ENCODE data around the gene GIMAP1.
A peak's percentile ranks its signal among the peaks of the same experiment; 100 is the strongest.
"Not testable (repeated sequence)": the region's sequence is repeated elsewhere in the genome, so short reads cannot be mapped to it uniquely, and the experiment has no call there.

GIMAP1 gene

DNA sequence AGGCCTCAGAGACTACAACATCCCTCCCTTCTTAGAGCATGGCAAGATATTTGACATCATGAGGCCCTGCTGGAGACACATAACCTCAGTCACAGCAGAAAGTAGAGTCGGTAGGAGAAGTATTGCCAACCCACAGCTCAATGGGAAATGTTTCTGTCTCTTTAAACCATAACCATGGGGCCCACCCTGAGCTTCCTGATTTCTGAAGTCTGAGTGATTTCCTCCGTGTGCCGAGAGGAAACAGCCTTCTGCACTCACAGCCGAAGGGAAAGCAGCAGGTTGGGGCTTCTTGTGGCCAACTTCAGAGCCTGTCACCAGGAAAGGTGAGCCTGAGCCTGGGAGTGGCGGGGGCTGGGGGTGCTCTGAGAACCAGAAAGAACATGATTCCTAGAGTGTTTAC, at the start of gene GIMAP1:
Gene GIMAP1 (plus strand): TSS at position 246 of the 400 bp plus-strand sequence. CDS start 2,435 bp downstream, outside the sequence.
- DNase-seq (ENCODE audit: low read depth in 2 of 2) = no peak

DNA sequence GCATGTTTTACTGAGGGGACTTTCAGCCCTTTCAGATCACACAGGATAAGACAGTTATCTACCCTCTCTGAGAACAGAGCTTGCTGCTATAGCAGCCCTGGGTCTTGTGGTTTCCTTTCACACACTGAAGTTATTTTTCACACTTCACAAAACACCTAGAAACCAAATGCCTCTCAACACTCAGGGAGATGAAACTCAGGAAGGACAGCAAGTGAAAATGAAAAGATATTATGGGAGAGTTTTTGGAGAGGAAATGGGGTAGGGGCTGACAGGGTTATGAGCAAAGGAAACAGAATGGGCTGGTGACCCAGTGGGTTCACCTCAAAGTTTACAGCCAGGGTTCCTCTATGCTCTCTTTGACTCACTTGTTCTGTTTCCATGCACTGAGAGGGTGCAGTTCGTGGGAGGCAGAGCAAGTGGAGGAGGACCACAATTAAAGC, 47.9 kb upstream of the GIMAP1 start:
- DNase-seq (ENCODE audit: low read depth in 2 of 2) = peak in 1 of 2 donors; percentile 45

DNA sequence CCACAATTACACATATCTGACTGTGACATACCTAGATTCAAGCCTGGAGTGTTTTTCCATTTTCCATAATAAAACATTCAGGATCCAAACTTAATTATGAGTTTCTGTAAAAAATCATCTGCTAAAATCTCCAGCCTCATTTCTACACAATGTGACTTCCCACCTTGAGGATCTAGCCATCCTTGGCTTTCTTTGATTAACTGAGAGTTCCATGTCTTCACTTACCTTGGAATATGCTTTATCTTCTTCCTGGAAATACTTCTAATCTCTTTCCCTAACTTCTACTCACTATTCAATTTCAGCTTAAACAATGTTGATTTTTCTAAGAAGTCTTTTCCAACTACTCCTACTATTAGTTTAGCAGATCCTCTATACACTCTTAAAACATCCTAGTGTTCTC, 47.4 kb upstream of the GIMAP1 start:
- no peak for DNase-seq (ENCODE audit: low read depth in 2 of 2)

DNA sequence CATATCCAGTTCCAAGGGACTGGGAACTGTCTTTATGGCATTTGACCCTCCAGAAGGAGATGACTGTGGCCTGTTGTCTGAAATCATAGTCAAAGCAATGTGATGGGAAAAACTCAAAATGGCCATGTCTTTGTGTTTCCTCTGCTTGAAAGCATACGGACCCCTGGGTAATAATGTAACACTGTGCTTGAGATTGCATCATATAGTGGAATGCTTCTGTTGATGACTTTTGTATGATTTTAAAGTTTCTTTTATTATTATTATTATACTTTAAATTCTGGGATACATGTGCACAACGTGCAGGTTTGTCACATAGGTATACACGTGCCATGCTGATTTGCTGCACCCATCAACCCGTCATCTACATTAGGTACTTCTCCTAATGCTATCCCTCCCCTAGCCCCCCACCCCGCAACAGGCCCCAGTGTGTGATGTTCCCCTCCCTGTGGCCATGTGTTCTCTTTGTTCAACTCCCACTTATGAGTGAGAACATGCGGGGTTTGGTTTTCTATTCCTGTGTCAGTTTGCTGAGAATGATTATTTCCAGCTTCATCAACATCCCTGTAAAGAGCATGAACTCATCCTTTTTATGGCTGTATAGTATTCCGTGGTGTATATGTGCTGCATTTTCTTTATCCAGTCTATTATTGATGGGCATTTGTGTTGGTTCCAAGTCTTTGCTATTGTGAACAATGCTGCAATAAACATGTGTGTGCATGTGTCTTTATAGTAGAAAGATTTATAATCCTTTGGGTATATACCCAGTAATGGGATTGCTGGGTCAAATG, 44.4 kb upstream of the GIMAP1 start:
- not testable (repeated sequence) for DNase-seq (ENCODE audit: low read depth in 2 of 2)

DNA sequence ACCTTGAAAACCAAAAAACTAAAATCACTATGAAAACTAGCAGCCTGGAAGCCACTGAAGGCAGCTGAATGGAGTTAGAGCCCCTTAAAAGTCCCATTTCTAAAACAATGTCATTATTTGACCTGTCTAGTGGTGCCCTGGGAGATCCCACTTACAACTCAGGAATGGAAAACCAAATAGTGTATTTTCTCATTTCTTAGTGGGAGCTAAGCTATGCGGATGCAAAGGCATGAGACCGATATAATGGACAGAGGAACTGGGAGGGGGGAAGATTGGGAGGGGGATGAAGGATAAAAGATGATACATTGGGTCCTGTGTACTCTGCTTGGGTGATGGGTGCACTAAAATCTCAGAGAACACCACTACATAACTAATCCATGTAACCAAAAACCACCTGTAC, 40.7 kb upstream of the GIMAP1 start:
- no peak for DNase-seq (ENCODE audit: low read depth in 2 of 2)

DNA sequence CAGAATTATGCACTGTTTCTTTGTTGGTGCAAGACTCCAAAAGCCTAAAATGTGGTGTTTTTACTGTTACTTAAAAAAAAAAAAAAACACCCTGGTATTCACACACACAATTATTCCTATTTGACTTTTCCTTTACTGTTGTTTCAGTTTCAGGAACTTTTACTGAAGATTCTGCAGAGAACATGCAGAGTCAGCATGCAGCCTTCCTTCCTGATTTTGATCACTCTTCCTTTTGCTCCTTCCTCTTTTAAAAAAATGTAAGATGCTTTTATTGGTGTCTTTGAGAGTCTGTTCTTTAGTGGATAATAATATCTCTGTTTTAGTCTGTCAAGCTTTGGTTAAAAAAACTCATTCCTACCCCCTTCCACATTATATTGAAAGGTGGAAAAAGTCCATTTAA, 40.1 kb upstream of the GIMAP1 start:
- DNase-seq (ENCODE audit: low read depth in 2 of 2) = not testable (repeated sequence)

DNA sequence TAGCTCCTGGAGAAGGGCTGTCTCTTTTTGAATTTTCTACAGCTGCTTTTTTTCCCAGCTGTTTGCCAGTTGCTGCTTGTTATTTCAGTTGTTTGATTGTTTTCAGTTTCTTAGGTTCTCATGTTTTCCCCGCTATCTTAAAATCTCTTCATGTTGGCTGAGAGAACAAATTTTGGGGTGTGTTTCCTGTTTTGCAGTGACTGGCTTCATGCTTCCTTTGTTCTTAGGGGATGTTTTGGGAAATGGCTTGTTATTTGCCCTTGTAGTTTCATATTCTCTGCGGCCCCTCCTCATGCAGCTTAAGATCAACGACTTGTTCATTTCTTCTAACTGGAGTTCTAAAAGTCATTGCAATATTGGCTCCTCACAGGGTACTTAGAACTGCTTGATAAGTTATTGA, 39.6 kb upstream of the GIMAP1 start:
- DNase-seq (ENCODE audit: low read depth in 2 of 2) = not testable (repeated sequence)

DNA sequence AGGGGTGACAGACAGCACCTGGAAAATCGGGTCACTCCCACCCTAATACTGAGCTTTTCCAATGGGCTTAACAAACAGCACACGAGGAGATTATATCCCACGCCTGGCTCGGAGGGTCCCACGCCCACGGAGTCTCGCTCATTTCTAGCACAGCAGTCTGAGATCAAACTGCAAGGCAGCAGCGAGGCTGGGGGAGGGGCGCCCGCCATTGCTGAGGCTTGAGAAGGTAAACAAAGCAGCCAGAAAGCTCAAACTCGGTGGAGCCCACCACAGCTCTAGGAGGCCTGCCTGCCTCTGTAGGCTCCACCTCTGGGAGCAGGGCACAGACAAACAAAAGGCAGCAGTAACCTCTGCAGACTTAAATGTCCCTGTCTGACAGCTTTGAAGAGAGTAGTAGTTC, 37.8 kb upstream of the GIMAP1 start:
- not testable (repeated sequence) for DNase-seq (ENCODE audit: low read depth in 2 of 2)

DNA sequence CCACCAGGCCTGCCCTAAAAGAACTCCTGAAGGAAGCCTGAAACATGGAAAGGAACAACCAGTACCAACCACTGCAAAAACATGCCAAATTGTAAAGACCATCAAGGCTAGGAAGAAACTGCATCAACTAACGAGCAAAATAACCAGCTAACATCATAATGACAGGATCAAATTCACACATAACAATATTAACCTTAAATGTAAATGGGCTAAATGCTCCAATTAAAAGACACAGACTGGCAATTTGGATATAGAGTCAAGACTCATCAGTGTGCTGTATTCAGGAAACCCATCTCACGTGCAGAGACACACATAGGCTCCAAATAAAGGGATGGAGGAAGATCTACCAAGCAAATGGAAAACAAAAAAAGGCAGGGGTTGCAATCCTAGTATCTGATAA, 36.0 kb upstream of the GIMAP1 start:
- not testable (repeated sequence) for DNase-seq (ENCODE audit: low read depth in 2 of 2)

DNA sequence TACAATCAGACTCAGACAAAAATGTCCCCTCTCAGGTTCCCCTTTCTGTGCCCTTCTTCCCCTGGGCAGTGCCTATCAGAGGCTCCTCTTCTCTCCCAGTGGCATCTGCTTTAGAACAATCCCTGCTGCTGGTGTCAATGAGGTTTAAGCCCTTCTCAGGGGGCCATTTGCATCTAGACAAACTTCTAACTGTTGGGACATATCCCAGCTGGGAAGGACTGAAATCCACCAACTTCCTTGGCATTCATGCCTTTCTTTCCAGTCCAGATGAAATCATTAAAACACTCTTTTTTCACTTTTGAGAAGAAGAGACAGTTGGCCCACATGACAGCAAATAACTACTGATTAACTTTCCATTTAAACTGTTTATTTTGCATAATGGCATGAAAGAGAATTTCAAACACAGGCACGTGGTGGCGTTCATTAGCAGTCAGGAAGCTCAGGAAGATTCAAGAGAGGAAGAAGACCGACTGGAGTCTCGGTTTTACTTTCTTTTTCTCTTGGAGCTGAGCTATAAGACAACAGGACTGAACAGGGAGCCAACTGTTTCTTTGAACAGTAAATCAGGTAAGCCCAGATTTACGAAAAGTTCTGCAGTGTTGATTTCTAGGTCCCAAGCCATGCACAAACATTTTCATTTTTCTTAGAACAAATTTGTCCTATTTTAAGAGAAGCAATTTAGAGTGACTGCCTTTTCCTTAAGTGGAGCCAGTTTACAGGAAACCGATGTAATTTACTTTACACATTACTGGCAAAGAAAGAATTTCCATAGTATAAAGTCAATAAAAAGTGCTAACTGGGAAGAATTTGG, 31.0 kb upstream of the GIMAP1 start, which contains the start of gene GIMAP2:
Gene GIMAP2 (plus strand): TSS at position 488 of the 811 bp plus-strand sequence. CDS start 1,354 bp downstream, outside the sequence.
- no peak for DNase-seq (ENCODE audit: low read depth in 2 of 2)

DNA sequence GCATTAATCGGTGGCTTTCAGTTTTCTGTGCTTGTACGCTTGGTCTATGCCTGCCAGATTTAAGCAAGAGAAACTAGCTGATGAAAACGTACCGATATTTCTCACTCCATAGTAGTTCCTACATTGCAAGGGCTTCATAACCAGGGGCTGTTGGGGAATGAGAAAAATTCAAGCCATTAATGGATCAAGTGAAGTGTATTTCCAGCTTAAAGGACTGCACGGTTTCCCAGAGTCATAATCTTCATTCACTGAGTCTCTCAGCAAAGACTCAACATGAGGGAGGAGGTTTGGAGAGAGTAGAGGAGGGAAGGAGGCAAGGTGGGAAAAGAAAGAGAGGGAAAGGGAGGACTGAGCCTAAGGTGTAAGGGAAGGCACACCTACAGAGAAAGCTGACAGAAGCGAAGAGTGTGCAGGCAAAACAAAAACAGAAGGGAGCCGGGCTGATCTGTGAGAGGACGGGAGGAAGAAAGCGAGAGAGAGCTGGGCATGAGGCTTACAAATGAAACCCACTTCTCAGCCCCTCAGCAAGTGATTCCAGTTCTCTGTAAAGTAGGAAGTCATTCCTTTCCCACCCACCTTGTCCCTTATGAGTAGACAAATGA, 30.3 kb upstream of the GIMAP1 start:
- DNase-seq (ENCODE audit: low read depth in 2 of 2) = no peak

DNA sequence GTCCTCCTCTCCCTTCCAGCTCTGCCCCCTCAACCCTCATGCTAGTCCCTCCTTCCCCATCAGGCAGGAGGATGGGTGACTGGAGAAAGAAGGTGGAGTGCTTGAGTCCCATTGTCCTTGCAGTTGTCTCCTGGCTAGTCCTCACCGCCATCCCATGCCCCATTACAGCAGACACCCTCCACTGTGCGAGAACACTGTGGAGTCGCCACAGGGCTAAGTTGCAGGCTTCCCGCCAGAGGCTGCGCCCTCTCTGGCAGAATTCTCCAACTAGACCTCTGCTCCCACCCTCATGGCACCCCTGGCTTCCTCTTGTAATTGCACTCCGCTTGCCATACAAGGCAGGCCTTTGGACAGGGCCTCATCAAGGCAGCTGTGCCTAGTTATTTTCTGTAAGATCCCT, 27.8 kb upstream of the GIMAP1 start:
- no peak for DNase-seq (ENCODE audit: low read depth in 2 of 2)

DNA sequence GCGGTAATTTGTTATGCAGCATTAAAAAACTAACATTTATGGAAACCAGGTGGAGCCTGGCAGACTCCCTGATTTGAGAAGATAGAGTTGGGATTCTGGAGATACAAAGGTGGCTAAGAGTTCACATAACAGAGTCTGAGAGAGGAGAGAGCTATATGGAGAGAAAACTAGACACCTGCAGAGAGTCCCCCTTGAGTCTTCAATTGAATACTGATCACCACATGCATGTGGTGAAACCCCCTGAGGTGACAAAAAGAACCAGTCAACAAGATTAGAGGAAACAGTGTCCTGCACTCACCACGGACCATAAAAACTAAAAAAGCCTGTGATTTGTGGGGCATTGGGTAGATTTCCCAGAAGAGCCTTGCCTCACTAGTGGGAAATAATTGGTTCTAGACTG, 20.8 kb upstream of the GIMAP1 start:
- DNase-seq (ENCODE audit: low read depth in 2 of 2) = no peak

DNA sequence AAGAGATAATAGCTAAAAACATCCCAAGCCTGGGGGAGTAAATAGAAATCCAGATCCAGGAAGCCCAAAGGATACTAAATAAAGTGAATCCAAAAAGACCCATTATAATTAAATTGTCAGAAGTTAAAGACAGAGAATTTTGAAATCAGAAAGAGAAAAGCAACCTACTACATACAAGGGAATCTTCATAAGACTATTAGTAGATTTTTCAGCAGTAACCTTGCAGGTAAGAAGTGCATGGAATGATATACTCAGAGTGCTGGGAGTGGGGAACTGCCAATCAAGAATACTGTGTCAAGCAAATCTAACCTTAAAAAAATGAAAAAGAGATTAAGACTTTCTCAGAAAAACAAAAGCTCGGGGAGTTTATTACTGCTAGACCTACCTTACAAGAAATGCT, 13.2 kb upstream of the GIMAP1 start:
- no peak for DNase-seq (ENCODE audit: low read depth in 2 of 2)

DNA sequence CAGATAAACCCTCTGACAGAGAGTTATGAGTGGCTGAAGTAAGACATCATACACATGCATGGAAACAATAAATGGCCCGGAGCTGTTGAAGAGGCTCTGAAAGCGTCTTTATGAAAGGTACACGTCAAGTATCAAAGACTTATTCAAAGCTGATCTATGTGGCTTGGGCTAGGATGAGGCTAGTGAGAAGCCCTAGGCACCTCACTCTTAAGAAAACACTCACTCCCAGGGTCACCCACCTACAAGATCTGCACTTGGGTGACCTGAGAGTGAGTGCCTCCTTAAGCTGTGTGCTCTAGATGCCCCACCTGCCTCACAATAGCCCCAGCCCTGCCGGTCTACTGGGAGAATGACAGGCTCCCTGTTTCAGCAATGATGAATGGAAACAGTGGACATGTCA, 1.1 kb upstream of the GIMAP1 start:
- no peak for DNase-seq (ENCODE audit: low read depth in 2 of 2)

DNA sequence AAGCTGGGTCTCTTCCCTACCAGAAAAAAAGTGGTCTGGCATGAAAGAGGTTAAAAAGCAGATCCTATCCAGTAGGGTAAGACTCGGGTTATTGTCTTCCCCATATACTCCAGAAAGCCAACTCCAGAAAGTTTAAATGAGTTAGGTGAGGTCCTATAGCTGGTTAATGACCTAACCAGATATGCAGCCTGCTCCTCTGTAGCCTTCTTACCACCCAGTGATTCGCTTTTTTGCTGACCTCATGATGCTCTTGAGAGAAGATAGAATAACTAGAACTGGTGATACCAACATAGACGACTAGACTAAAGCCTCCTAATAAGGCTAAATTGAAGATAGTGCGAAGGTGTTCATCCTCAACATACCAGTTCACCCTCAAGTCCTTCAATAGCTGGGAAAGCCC, 675 bp upstream of the GIMAP1 start:
- DNase-seq (ENCODE audit: low read depth in 2 of 2) = no peak

DNA sequence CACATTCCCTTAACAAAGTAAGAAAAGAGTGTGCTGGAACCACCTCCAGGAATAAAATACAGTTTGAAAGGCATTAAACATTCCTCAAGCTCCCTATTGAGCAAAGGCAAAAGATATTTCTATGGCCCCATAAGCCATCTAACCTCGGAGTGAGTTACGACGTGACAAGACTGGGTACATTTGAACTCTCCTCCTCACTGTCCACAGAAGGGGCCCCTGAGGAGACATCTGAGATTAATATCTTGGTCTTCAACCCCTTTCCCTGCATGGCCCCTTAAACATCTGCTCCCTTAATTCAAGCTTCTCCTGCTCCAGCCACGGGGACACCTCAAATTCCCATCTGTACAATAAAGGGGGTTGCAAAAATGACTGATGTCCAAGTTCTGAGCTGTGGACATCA, 526 bp downstream of the GIMAP1 start:
- DNase-seq (ENCODE audit: low read depth in 2 of 2) = no peak

DNA sequence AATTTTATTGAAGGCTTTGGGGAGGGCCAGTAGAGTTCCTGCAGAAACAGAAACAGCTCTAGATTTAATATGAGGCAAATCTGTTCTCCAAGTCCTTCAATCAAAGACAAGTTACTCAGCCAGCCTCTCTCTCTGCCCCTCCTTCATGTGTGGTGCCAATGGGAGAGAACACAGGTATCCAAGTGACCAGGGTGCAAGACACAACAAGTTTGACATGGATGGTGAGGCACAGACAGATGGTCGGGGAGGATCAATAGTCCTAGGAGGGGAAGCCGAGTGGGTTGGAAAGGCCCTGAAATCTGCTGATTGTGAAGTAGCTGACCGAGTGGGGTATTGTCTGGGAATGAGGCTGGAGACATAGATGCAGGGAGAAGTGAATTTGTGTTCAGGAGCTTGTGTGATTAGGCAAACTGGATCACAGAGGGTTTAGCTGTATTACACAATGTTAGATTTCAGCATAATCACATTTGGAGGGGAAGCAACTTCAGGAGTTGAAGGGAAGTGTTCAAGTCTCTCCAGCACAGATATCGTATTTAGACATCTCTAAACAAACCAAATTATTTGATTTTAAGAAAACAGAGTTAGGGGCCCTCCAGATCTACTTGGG, 1.5 kb downstream of the GIMAP1 start:
- no peak for DNase-seq (ENCODE audit: low read depth in 2 of 2)

DNA sequence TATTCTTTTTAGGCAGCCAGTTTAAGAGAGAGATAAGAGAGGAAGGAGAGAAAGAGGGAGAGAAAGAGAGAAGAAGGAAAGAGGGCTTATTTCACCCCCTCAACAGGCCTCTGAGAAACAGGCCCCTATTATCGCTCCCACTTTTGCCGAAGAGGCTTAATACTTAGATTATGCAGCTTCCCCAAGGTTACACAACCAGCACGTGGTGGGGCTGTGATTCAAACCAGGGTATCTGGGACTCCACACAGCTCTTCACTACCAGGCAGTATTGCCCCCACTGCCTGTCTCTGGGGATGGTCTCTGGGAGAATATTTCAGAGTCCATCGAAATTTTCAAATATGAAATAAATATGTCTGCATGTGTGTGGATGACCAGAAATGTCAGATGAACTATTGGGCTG, 3.0 kb downstream of the GIMAP1 start:
- no peak for DNase-seq (ENCODE audit: low read depth in 2 of 2)

DNA sequence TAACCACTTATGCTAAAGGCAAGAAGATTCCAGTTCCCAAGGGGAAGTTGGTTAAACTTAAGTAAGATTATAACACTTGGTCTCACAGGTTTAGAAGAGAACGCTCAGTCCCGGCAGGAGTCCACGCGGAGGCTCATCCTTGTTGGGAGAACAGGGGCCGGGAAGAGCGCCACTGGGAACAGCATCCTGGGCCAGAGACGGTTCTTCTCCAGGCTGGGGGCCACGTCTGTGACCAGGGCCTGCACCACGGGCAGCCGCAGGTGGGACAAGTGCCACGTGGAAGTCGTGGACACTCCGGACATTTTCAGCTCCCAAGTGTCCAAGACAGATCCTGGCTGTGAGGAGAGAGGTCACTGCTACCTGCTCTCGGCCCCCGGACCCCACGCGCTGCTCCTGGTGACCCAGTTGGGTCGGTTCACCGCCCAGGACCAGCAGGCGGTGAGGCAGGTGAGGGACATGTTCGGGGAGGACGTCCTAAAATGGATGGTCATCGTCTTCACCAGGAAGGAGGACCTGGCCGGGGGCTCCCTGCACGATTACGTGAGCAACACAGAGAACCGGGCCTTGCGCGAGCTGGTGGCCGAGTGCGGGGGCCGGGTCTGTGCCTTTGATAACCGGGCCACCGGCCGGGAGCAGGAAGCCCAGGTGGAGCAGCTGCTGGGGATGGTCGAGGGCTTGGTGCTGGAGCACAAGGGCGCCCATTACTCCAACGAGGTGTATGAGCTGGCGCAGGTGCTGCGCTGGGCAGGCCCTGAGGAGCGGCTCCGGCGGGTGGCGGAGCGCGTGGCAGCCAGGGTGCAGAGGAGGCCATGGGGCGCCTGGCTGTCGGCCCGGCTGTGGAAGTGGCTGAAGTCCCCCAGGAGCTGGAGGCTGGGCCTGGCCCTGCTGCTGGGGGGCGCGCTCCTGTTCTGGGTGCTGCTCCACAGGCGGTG, 3.8 kb downstream of the GIMAP1 start:
- no peak for DNase-seq (ENCODE audit: low read depth in 2 of 2)

DNA sequence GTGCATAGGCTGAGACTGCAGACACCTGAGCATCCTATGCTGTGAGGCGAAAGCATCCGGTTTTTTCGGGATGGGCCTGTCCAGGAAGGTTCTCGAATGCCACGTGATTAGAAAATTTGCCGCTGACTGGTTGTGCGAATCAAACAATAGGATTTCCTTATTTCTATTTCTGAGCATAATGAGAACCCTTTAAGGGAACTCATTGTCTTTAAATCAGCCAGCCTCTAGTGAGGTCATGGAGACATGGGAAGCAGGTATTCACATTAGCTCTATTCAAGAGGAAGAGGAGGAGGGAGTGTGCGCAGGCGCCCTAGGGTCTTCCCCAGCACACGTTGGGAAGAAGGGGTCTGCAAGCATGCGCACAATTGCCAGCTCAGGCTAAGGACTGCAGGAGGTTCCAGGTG, 5.6 kb downstream of the GIMAP1 start:
- DNase-seq (ENCODE audit: low read depth in 2 of 2) = no peak

All from stimulated activated CD8-positive, alpha-beta memory T cell treated with anti-CD3 and anti-CD28 coated beads, Interleukin-2, amount 100 ng/mL, for 48 hours (primary cell).